Measurements from ENCODE around the gene SAMD4A. TPM values are rescaled to one million over a fixed set of nuclear protein-coding genes. Genes with fewer than 3 reads are reported as not detected.
A peak's percentile ranks its signal among the peaks of the same experiment; 100 is the strongest.
"Not testable (repeated sequence)": the region's sequence is repeated elsewhere in the genome, so short reads cannot be mapped to it uniquely, and the experiment has no call there.

The SAMD4A gene
- total RNA-seq, 2 donors from 2014 or later, result 0.26 to 1.0 TPM

DNA sequence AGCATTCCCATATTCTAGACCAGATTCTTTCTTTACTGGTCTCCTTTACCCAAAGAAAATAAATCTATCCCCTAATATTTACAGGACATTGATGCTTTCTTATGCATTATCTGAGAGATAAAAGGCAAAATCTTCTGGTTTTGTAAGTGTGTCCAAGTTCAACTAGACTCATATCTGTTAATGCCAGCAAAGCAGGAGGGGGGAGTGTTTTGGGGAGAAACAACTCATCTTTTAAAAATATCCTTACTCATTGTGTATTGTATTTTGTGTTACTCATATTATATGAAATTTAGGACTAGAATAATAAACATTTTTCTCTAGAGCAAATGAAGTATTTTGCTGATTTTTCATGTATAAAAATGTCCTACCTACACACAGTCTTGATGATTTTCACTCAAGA, 54.8 kb downstream of the SAMD4A start:
- peaks cover 0 to 8% of the 10 kb centered on the region in 2 donors for H3K27me3 Mint-ChIP-seq
- no peaks in the 10 kb centered on the region for H3K9me3 Mint-ChIP-seq
- peak overlapping the region in 1 of 2 donors; percentile 39 for H3K27ac Mint-ChIP-seq
- no peak overlapping the region for H3K4me3 Mint-ChIP-seq
- no peaks in the 10 kb centered on the region for H3K36me3 Mint-ChIP-seq
- peaks cover 11% of the 10 kb centered on the region in 2 donors for H3K4me1 Mint-ChIP-seq (ENCODE audit: low read depth in 2 of 2)
- ATAC-seq (no peak), DNase-seq (ENCODE audit: low spot score) (no peak)

DNA sequence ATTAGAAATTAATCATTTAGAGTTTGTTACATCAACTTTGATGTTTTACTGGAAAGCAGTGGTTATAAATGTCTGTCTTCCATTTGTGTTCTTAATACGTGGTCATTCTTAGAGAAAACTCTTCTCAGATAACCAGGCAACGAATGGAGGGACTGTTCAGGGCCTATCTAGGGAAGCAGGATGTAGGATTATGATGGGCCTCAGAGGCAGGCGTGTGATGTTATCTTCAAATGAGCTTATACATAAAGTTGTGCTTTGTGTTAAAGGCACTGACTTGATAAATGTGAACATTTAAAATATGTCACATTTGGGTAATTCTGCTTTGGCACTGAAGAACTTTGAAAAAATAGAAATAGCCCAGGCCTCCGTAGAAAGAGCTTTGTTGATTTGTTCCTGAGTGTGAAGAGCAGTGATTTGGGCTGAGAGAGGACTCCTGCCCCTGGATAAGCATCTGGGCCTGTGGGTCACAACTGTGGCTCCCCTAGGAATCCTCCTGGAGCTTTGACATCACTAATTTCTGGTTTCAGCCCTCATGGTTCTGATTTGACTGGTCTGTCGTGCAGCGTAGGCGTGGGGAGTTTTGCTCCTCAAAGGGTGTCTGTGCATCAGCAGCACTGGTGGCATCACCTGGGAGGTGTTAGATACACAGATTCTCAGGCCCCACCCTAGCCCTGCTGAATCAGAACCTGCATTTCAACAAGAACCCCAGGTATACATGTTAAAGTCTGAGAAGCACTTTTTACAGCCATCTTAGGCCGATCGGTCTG, 55.4 kb downstream of the SAMD4A start:
- no peak overlapping the region for H3K4me3 Mint-ChIP-seq
- H3K36me3 Mint-ChIP-seq, result no peaks in the 10 kb centered on the region
- peaks cover 18% of the 10 kb centered on the region in 2 donors for H3K4me1 Mint-ChIP-seq (ENCODE audit: low read depth in 2 of 2)
- peak overlapping the region; percentile 4 to 82 for H3K27ac Mint-ChIP-seq
- no peaks in the 10 kb centered on the region for H3K9me3 Mint-ChIP-seq
- DNase-seq (ENCODE audit: low spot score), result no peak
- peaks cover 0 to 6% of the 10 kb centered on the region in 2 donors for H3K27me3 Mint-ChIP-seq
- ATAC-seq, result peak; percentile 40 to 64

DNA sequence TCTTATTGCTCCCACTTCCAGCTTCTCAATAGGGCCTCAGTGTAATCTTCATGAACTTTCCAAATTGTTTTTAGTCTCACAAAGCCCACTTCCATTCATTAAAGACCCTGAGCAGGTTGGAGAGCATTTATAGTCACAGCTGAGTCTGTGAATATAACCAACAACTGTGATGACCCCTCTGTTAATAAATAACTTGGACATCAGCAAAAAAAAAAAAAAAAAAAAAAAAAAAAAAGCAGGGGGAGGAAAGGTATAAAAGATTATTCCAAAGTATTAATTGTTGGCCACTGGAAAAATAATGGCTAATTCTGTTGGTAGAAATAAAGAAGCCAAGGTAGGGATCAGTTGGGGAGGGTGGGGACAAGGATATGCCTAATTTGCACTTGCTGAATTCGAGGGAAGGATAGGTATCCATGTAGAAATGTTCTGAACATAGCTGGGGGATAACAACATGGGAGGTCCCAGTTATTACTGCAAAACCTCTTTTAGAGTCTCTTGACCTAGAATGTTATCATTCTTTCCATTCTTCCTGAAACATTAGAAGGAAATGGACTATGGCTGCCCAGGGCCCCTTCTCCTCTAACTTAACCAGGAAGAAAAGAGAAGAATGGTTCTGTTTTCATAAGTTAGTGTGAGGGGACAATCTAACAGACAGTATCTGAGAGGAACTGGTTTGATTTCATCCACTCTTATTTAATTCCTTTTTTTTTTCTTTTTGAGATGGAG, 56.5 kb downstream of the SAMD4A start:
- Mint-ChIP-seq H3K36me3 (no peaks in the 10 kb centered on the region), H3K4me1 (ENCODE audit: low read depth in 2 of 2) (peaks cover 28 to 29% of the 10 kb centered on the region in 2 donors), H3K27ac (peak overlapping the region; percentile 4 to 82), H3K4me3 (no peak overlapping the region), H3K27me3 (peaks cover 0 to 6% of the 10 kb centered on the region in 2 donors), H3K9me3 (no peaks in the 10 kb centered on the region)
- ATAC-seq (no peak), DNase-seq (ENCODE audit: low spot score) (no peak)

DNA sequence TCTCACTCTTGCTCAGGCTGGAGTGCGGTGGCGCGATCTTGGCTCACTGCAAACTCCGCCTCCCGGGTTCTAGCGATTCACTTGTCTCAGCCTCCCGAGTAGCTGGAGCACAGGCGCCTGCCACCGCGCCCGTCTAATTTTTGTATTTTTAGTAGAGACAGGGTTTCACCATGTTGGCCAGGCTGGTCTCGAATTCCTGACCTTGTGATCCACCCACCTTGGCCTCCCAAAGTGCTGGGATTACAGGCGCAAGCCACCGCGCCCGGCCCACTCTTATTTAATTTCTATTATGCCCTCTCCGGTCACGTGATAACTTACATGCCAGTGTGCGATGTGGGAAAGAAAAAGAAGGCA, 57.1 kb downstream of the SAMD4A start:
- peak overlapping the region in 1 of 2 donors; percentile 69 for H3K27ac Mint-ChIP-seq
- H3K27me3 Mint-ChIP-seq; H3K36me3 Mint-ChIP-seq; H3K9me3 Mint-ChIP-seq; H3K4me3 Mint-ChIP-seq; DNase-seq (ENCODE audit: low spot score); ATAC-seq: not testable (repeated sequence)
- peaks cover 33 to 34% of the 10 kb centered on the region in 2 donors for H3K4me1 Mint-ChIP-seq (ENCODE audit: low read depth in 2 of 2)

GRCh38 chr14:54625112-54625511, 58.2 kb downstream of the SAMD4A start:
- peak overlapping the region in 1 of 2 donors; percentile 69 for H3K27ac Mint-ChIP-seq
- peaks cover 40 to 42% of the 10 kb centered on the region in 2 donors for H3K4me1 Mint-ChIP-seq (ENCODE audit: low read depth in 2 of 2)
- no peak for DNase-seq (ENCODE audit: low spot score)
- H3K27me3 Mint-ChIP-seq, result peaks cover 0 to 4% of the 10 kb centered on the region in 2 donors
- H3K9me3 Mint-ChIP-seq, result no peaks in the 10 kb centered on the region
- H3K4me3 Mint-ChIP-seq, result no peak overlapping the region
- ATAC-seq, result no peak
- no peaks in the 10 kb centered on the region for H3K36me3 Mint-ChIP-seq

GRCh38 chr14:54627219-54627539, 60.3 kb downstream of the SAMD4A start:
- Mint-ChIP-seq H3K36me3 (no peaks in the 10 kb centered on the region), H3K27ac (peak overlapping the region; percentile 91 to 99), H3K4me3 (peak overlapping the region; percentile 78), H3K27me3 (peaks cover 0 to 4% of the 10 kb centered on the region in 2 donors), H3K4me1 (ENCODE audit: low read depth in 2 of 2) (peaks cover 40 to 42% of the 10 kb centered on the region in 2 donors), H3K9me3 (no peaks in the 10 kb centered on the region)
- DNase-seq (ENCODE audit: low spot score) (no peak), ATAC-seq (peak in 1 of 2 donors; percentile 46)

DNA sequence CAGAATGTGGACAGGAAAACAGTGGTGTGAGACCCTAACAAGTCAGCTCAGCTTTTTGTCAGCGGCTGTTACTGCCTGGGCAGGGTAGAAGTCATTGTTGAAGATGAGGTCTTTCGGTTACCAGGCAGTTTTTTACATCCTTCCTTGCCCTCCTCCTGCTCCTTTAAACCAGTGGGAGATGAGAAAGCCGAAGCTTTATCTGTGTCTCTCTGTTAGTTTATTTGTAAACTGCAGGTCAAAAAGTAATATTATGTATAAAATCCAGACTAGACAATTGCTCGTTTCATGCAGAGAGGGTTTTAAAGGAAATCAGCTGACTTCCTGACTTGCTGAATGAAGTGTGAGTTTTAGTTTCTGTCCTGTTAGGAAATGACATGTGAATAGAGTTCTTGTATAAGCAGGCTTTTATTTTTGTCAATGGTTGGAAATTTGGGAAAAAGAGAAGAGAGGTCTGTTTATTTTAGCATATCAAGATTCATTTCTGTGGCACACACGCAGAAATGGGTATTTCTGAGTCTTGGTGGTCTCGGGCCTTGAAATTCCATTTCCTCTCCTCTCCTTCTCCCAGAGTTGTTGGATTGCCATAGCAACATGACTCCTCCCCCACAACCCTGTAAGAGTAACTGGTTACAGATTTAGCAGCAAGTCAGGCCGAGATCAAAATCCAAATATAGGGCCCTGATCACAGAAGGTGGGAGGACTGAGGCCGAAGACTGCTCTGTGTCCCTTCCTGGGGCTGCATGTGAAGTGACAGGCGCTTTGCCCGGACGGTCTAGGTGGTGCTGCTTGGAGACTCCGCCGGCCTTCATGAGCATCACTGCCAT, 60.8 kb downstream of the SAMD4A start:
- ATAC-seq (peak; percentile 87 to 88), DNase-seq (ENCODE audit: low spot score) (peak; percentile 71)
- Mint-ChIP-seq H3K27me3 (peaks cover 0 to 3% of the 10 kb centered on the region in 2 donors), H3K27ac (peak overlapping the region; percentile 91 to 99), H3K4me1 (ENCODE audit: low read depth in 2 of 2) (peaks cover 40 to 42% of the 10 kb centered on the region in 2 donors), H3K9me3 (no peaks in the 10 kb centered on the region), H3K4me3 (peak overlapping the region; percentile 78), H3K36me3 (no peaks in the 10 kb centered on the region)

DNA sequence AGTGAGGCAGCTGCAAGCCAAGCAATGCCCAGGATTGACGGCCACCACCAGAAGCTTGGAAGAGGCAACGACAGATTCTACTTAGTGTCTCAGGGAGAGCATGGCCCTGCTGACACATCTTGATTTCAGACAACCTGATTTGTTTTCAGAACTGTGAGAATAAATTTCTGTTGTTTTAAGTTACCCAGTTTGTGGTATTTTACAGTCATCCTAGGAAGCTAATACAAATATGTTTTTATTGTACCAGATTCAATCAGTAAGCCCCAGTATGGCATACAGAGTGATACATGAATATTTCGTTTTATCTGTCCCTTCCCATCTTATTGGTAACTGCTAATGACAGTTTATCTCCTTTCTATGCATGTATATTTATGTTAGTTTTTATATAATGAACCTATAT, 62.3 kb downstream of the SAMD4A start:
- H3K36me3 Mint-ChIP-seq, result no peaks in the 10 kb centered on the region
- ATAC-seq (no peak), DNase-seq (ENCODE audit: low spot score) (no peak)
- H3K4me3 Mint-ChIP-seq, result peak overlapping the region; percentile 41
- H3K9me3 Mint-ChIP-seq, result no peaks in the 10 kb centered on the region
- peaks cover 0 to 10% of the 10 kb centered on the region in 2 donors for H3K27me3 Mint-ChIP-seq
- H3K27ac Mint-ChIP-seq, result peak overlapping the region; percentile 91 to 99
- peaks cover 40 to 42% of the 10 kb centered on the region in 2 donors for H3K4me1 Mint-ChIP-seq (ENCODE audit: low read depth in 2 of 2)

GRCh38 chr14:54629635-54630360, 62.9 kb downstream of the SAMD4A start:
- Mint-ChIP-seq H3K4me1 (ENCODE audit: low read depth in 2 of 2) (peaks cover 40 to 42% of the 10 kb centered on the region in 2 donors), H3K27me3 (peaks cover 0 to 10% of the 10 kb centered on the region in 2 donors), H3K36me3 (no peaks in the 10 kb centered on the region), H3K4me3 (peak overlapping the region; percentile 44), H3K27ac (peak overlapping the region; percentile 9 to 62), H3K9me3 (no peaks in the 10 kb centered on the region)
- no peak for DNase-seq (ENCODE audit: low spot score)
- ATAC-seq, result no peak

- DNase-seq (ENCODE audit: low spot score), result no peak
- Mint-ChIP-seq H3K4me1 (ENCODE audit: low read depth in 2 of 2) (peaks cover 36 to 38% of the 10 kb centered on the region in 2 donors), H3K9me3 (no peaks in the 10 kb centered on the region), H3K27ac (no peak overlapping the region), H3K4me3 (no peak overlapping the region), H3K36me3 (no peaks in the 10 kb centered on the region), H3K27me3 (peaks cover 5 to 13% of the 10 kb centered on the region in 2 donors)
- no peak for ATAC-seq
Measured at GRCh38 chr14:54631016-54631415, 64.1 kb downstream of the SAMD4A start.

DNA sequence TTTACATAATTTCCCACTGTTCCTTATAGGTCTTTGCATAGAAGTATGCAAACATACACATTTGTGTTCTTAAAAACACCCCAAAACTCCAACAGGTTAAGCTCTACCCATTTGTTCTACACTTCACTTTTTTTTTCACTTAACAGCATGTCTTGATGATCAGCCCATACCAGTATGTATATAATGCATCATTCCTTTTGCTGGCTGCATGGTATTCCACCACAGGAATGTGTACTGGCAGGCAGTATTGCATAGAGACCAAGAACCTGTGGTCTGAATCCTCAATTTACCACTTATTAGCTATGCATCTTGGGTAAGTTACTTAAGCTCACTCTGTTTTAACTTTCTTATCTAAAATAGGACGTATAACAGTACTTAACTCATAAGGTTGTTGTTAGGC, 65.5 kb downstream of the SAMD4A start:
- H3K9me3 Mint-ChIP-seq, result no peaks in the 10 kb centered on the region
- no peak overlapping the region for H3K4me3 Mint-ChIP-seq
- no peak overlapping the region for H3K27ac Mint-ChIP-seq
- DNase-seq (ENCODE audit: low spot score) (no peak), ATAC-seq (no peak)
- peaks cover 24% of the 10 kb centered on the region in 2 donors for H3K4me1 Mint-ChIP-seq (ENCODE audit: low read depth in 2 of 2)
- H3K27me3 Mint-ChIP-seq, result peaks cover 17 to 26% of the 10 kb centered on the region in 2 donors
- H3K36me3 Mint-ChIP-seq, result no peaks in the 10 kb centered on the region

DNA sequence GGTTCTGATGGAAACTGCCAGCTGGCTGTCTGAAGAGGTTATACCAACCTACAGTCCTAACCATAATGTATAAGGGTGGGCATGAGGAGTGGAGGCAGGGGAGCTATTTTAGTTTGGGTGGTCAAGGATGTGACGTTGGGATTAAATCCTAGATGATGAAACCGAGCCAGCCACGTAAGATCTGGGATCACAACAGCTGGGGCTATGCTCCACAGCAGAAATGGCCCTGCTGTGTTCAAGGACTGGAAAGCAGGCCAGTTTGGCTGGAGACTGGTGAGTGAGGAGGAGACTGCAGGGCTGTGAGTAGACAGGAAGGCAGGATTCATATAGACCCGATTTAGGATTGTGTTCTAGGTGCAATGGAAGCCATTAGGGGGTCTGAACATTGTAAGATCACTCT, 66.1 kb downstream of the SAMD4A start:
- Mint-ChIP-seq H3K4me3 (no peak overlapping the region), H3K9me3 (no peaks in the 10 kb centered on the region), H3K27ac (no peak overlapping the region), H3K27me3 (peaks cover 22 to 26% of the 10 kb centered on the region in 2 donors), H3K36me3 (no peaks in the 10 kb centered on the region), H3K4me1 (ENCODE audit: low read depth in 2 of 2) (peaks cover 17 to 18% of the 10 kb centered on the region in 2 donors)
- ATAC-seq (peak in 1 of 2 donors; percentile 28), DNase-seq (ENCODE audit: low spot score) (no peak)
